Endothelial cell of umbilical vein (primary cell): ENCODE measurements around the gene SLC10A1. TPM values are rescaled to one million over a fixed set of nuclear protein-coding genes. Genes with fewer than 3 reads are reported as not detected.

ENCODE experiments used
- BruUV-seq: library from RNA; stranded (reverse); fragments of 400-500 nt; replicated peaks from 2 replicates; lab custom pipeline; 2021; lab: Mats Ljungman, UMichigan
- CTCF ChIA-PET: fragments of 300-600, 350-600 bp; sonication (Branson Sonifier 250); formaldehyde crosslinking; loops from one replicate; lab custom pipeline; 2021; ENCODE audit warnings: antibody characterized with exemption, inconsistent platforms; lab: Charles Lee
- POLR2A ChIA-PET: fragments of 300-600, 350-600 bp; sonication (Branson Sonifier 250); formaldehyde crosslinking; loops from one replicate; lab custom pipeline; 2021; ENCODE audit warnings: antibody characterized with exemption, inconsistent platforms; lab: Charles Lee
- DNase-seq: peaks from one replicate; pipeline ENCODE4 v3.0.0-alpha.2; 2011; ENCODE audit warnings: low read depth, low spot score
- FAIRE-seq: peaks from 2 replicates; lab custom pipeline; 2011; peaks lifted over from hg19 to GRCh38; lab: Jason Lieb, UNC
- H2AFZ ChIP-seq: 2 replicates; pipeline ENCODE4 v1.6.0; 2012; ENCODE audit warnings: low read depth, low read length, control low read depth, inconsistent platforms
- H3K27ac ChIP-seq: 2 replicates; pipeline ENCODE4 v1.5.1; 2011; ENCODE audit warnings: low read depth, mild to moderate bottlenecking, control low read depth, low read length, moderate library complexity; ENCODE audit not compliant: insufficient read depth
- H3K27me3 ChIP-seq, 2 experiments: 2 replicates each; pipeline versions ENCODE4 v1.6.0 to v1.6.1; 2011; ENCODE audit warnings: low read length in 2 of 2, mixed read lengths in 1 of 2; ENCODE audit not compliant: control insufficient read depth in 2 of 2, insufficient read depth in 2 of 2
- H3K36me3 ChIP-seq, 2 experiments: 2 replicates in 1 of 2; 3 replicates in 1 of 2; pipeline ENCODE4 v1.5.1; 2011; ENCODE audit warnings: low read length in 2 of 2, mild to moderate bottlenecking in 1 of 2, moderate library complexity in 1 of 2; ENCODE audit not compliant: control insufficient read depth in 2 of 2, insufficient read depth in 2 of 2; ENCODE audit errors: extremely low read depth in 1 of 2
- H3K4me1 ChIP-seq: 3 replicates; pipeline ENCODE4 v1.5.1; 2011; ENCODE audit warnings: mild to moderate bottlenecking, low read length; ENCODE audit not compliant: control insufficient read depth, insufficient read depth; ENCODE audit errors: extremely low read depth
- H3K4me2 ChIP-seq: 2 replicates; pipeline ENCODE4 v1.6.1; 2011; ENCODE audit warnings: low read length, control low read depth, mixed read lengths; ENCODE audit not compliant: insufficient read depth
- H3K4me3 ChIP-seq, 3 experiments: fragments of 200-600 bp in 1 of 3; sonication (generic), shearing (Covaris generic) in 1 of 3; replicated peaks in 1 of 3; 2 replicates each; pipeline ENCODE4 v1.5.1; 2011 to 2016; ENCODE audit warnings: control low read depth in 3 of 3, low read length in 3 of 3, mild to moderate bottlenecking in 2 of 3, inconsistent platforms in 1 of 3, low read depth in 1 of 3, moderate library complexity in 1 of 3; ENCODE audit not compliant: insufficient read depth in 1 of 3
- H3K79me2 ChIP-seq: 2 replicates; pipeline ENCODE4 v1.6.0; 2012; ENCODE audit warnings: low read length, inconsistent platforms; ENCODE audit not compliant: control insufficient read depth, insufficient read depth
- H3K9ac ChIP-seq: replicated peaks from 2 replicates; pipeline ENCODE3; 2011; ENCODE audit warnings: low read length, control low read depth; ENCODE audit not compliant: insufficient read depth; ENCODE audit errors: extremely low read depth
- H3K9me1 ChIP-seq: replicated peaks from 3 replicates; pipeline ENCODE4 v1.6.0; 2011; ENCODE audit warnings: mild to moderate bottlenecking, low read length; ENCODE audit not compliant: control insufficient read depth, insufficient read depth; ENCODE audit errors: extremely low read depth
- H3K9me3 ChIP-seq: replicated peaks from 2 replicates; pipeline ENCODE4 v1.5.1; 2012; ENCODE audit warnings: low read length, inconsistent platforms; ENCODE audit not compliant: control insufficient read depth, insufficient read depth
- H4K20me1 ChIP-seq: replicated peaks from 2 replicates; pipeline ENCODE3; 2011; ENCODE audit warnings: mild to moderate bottlenecking, low read length; ENCODE audit not compliant: control insufficient read depth, insufficient read depth; ENCODE audit errors: extremely low read depth
- CTCF ChIP-seq, 2 donors: IDR thresholded peaks; 1 replicate in 1 of 2; 2 replicates in 1 of 2; pipeline ENCODE4 v1.5.1; 2011; ENCODE audit warnings: low read length in 2 of 2, mild to moderate bottlenecking in 2 of 2, moderate library complexity in 2 of 2, control low read depth in 1 of 2, inconsistent platforms in 1 of 2, low read depth in 1 of 2; ENCODE audit not compliant: insufficient read depth in 1 of 2; ENCODE audit errors: extremely low read depth in 1 of 2
- EZH2 ChIP-seq: IDR thresholded peaks from 2 replicates; pipeline ENCODE4 v1.6.1; 2012; ENCODE audit warnings: borderline replicate concordance, low read depth, mild to moderate bottlenecking, moderate library complexity, low read length, inconsistent platforms; ENCODE audit not compliant: severe bottlenecking
- FOS ChIP-seq: IDR thresholded peaks from 2 replicates; pipeline ENCODE4 v1.6.1; 2011; ENCODE audit warnings: mild to moderate bottlenecking, low read length, moderate library complexity, borderline replicate concordance; ENCODE audit not compliant: insufficient read depth
- GATA2 ChIP-seq: IDR thresholded peaks from 2 replicates; pipeline ENCODE4 v1.7.0; 2011; ENCODE audit warnings: low read depth, mild to moderate bottlenecking, moderate library complexity, mixed read lengths, low read length; ENCODE audit not compliant: insufficient read length, insufficient read depth
- JUN ChIP-seq: IDR thresholded peaks from 2 replicates; pipeline ENCODE4 v1.6.1; 2011; ENCODE audit warnings: borderline replicate concordance, low read depth; ENCODE audit not compliant: insufficient read length, insufficient read depth
- MAX ChIP-seq: IDR thresholded peaks from 2 replicates; pipeline ENCODE4 v1.6.1; 2011; ENCODE audit not compliant: insufficient read depth, insufficient read length
- POLR2AphosphoS5 ChIP-seq: IDR thresholded peaks from 2 replicates; pipeline ENCODE4 v1.6.1; 2012; ENCODE audit warnings: low read depth, mild to moderate bottlenecking, control low read depth, low read length, moderate library complexity; ENCODE audit not compliant: insufficient read depth
- dilution Hi-C: fragments of 300-500 bp; cut with MboI; formaldehyde crosslinking; loops from one replicate; pipeline ENCODE4 v1.15.0; 2019; ENCODE audit warnings: low sequenced_read_pairs; ENCODE audit not compliant: extremely low pct_ligation_motif_present
- intact Hi-C: fragments of 100-400 bp; cut with micrococcal nuclease; formaldehyde crosslinking; loops from one replicate; pipeline ENCODE4 v1.10.0; 2022
- polyA plus RNA-seq, 4 experiments: library from polyadenylated mRNA; depleted of rRNA in 3 of 4; stranded (reverse) in 3 of 4; unstranded in 1 of 4; fragments of >200 nt; gene quantifications; 2 replicates each; pipeline versions ENCODE4 v1.2.1 to v1.2.3, GENCODE V29; 2011 to 2012; ENCODE audit warnings: missing spikeins in 1 of 4
- total RNA-seq: library from RNA; stranded (reverse); gene quantifications from 2 replicates; pipeline ENCODE4 v1.2.3, GENCODE V29; 2021

The SLC10A1 gene
- total and polyA plus RNA-seq, 2 donors (not counting 3 experiments of a cell fraction or from before 2014, with no cell fraction given), result not detected

- no TSS peak for BruUV-seq
- H3K4me1 ChIP-seq, result no peaks in the 10 kb centered on the region
- no peaks in the 10 kb centered on the region for H3K9me3 ChIP-seq
- no peaks in the 10 kb centered on the region for H3K36me3 ChIP-seq
- no peak overlapping the region for H3K9ac ChIP-seq
- DNase-seq (no peak), FAIRE-seq (no peak)
- intact Hi-C loops, result no loop called here
- no peak overlapping the region for H3K4me3 ChIP-seq
- no peak overlapping the region for H3K27ac ChIP-seq
- H2AFZ ChIP-seq, result no peak overlapping the region
- dilution Hi-C loops, result no loop called here
- H3K4me2 ChIP-seq, result no peak overlapping the region
- no peaks in the 10 kb centered on the region for H3K9me1 ChIP-seq
- no peaks in the 10 kb centered on the region for H3K79me2 ChIP-seq
- ChIA-PET CTCF (interaction anchor here (1.0 kb wide), 1 partner anchor 223 kb away, joined by 3 read pairs; no protein-coding TSS in a partner anchor), POLR2A (no interaction called here)
- TF ChIP-seq MAX (no peak), CTCF (IDR thresholded peaks at IDR 0.05; ENCODE audit: extremely low read depth in 1 of 2, insufficient read depth in 1 of 2, low read depth in 1 of 2, low read length in 2 of 2) (no peak), POLR2AphosphoS5 (no peak), FOS (no peak), GATA2 (no peak), JUN (no peak), EZH2 (no peak)
- no peaks in the 10 kb centered on the region for H4K20me1 ChIP-seq
- peaks cover 0 to 5% of the 10 kb centered on the region in 2 experiments for H3K27me3 ChIP-seq
Measured at GRCh38 chr14:69804902-69805301, 7.9 kb upstream of the SLC10A1 start.
